SIG-M5 treated with dmso at 0.1 percent for 504 hours (cell line): Measurements from ENCODE around the gene ASH1L.
"Not testable (repeated sequence)": the region's sequence is repeated elsewhere in the genome, so short reads cannot be mapped to it uniquely, and the experiment has no call there.

Experiments used
- DNase-seq: peaks from one replicate; lab custom pipeline; 2025; ENCODE audit not compliant: unreplicated experiment; lab: John Stamatoyannopoulos, UW

Gene ASH1L

DNA sequence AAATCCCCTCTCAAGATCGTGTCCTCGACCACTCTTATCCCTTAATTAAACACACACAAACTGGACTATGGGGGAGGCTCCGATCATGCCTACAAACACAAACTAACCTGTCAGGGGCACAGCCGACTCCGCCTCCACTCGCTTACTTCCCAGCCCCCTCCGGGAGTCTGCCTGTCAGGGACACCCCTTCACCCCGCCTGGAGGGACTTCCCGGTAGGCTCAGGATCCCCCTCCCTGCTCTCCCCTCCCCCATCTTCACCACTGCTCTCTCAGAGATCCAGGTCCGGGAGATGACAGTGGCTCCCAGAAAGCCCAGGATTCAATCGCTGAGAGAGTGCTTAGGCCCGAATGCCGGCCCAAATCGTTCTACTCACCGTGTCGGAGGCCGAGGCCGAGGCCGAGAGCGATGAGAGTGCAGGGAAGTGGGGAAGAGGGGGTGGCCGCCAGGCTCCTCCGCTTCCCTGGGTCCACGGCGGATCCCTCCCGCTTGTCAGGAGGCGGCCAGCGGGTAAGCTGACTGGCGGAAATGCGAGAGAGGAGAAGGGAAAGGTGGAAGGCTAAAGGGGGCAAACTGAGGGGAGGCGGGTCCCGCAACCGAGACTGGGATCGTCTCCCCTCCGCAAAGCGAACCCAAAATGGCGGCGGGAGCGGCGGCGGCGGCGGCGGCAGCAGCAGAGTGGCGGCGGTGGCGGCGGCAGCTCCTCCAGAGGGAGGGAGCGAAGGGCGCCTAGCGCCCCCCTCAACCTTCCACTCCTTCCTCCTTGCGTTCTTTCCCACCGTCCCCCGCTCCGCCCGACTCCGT lies 623 bp downstream of the ASH1L start:
- DNase-seq, result not testable (repeated sequence)

DNA sequence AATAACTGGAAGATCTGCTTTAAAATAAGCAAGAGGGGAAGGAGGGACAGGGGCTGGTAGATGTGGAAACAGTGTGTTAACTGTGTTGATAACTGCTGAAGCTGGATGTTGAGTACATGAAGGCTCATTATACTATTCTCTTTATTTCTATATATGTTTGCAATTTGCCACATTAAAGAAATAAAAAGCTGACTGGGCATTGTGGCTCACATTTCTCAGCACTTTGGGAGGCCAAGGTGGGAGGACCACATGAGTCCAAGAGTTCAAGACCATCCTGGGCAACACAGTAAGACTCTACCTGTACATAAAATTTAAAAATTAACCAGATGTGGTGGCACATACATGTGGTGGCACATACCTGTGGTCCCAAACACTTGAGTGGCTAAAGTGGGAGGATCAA lies 6.7 kb downstream of the ASH1L start:
- no peak for DNase-seq

DNA sequence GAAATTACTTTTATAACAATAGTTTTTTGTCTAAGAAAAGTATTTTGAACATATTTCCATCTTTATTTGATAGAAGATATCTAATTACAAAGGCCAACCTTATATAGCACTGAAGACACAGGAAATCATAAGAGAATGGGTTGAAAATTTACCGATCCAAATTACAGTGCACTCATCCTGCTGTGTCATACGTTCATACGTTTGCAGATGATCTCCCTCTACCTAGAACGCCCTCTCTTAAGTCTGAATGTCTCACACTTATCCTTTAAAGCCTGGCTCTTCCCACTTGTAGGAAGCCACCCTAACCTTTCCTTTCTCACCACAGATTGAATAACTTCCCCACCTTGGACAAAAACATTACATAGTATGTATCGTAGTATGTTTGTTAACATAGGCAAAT lies 9.3 kb downstream of the ASH1L start:
- no peak for DNase-seq

DNA sequence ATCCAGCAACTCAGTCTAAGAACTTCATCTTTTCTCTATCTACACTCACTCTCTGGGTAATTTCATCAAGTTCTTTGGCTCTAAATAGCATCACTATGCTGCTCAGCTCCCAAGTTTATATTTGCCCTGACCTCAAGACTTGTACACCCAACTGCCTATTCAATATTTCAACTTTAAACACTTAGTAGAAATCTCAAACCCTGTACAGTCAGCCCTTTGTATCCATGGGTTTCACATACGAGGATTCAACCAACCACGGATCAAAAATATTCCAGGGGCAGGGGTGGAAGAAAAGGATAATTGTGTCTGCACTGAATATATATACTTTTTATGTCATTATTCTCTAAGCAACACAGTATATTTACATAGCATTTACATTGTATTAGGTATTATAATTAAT lies 13.9 kb downstream of the ASH1L start:
- DNase-seq, result no peak

DNA sequence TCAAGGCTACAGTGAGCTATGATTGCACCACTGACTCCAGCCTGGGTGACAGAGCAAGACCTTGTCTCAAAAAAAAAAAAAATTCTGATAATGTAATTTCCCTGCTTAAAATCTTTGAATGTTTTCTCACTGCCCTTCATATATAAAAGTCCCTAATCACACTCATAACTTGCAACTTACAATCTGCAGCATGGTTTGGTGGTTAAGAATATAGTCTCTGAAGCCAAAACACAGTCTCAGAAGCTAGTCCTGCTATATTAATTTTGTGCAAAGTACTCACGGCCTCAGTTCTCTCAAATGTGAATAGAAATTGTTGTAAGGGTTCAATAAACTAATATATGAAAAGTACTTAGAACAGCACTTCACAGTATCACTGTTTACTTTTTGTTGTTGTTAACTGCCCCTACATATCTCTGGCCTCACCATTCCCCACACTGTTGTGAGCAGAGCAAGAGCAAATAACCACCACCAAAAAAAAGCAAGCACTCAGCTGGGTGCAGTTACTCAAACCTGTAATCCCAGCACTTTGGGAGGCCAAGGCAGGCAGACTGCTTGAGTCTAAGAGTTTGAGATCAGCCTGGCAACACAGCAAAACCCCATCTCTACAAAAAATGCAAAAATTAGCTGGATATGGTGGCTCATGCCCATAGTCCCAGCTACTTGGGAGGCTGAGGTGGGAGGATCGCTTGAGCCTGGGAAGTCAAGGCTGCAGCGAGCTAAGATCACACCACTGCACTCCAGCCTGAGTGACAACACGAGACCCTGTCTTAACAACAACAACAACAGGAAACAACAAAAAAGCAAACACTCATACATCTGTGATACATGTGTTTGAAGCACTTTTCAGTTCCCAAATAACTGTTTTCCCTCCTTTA lies 22.4 kb downstream of the ASH1L start:
- DNase-seq, result no peak

DNA sequence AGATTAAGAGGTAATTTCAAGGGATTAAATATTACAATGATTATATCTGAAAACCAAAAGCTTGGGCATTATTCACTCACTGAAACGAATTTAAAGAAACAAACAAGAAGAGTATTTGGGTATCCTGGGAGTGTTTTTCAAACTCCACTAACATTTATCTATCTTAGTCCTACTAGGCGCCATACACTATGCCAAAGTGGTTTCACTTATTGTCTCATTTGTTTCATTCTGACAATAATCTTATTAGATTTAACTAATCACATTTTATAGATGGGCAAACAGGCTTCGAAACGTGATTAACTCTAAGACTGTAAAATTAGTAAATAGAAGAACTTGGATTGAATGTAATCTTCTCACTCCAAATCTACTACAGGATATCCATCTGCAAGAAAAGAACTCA lies 25.4 kb downstream of the ASH1L start:
- no peak for DNase-seq

DNA sequence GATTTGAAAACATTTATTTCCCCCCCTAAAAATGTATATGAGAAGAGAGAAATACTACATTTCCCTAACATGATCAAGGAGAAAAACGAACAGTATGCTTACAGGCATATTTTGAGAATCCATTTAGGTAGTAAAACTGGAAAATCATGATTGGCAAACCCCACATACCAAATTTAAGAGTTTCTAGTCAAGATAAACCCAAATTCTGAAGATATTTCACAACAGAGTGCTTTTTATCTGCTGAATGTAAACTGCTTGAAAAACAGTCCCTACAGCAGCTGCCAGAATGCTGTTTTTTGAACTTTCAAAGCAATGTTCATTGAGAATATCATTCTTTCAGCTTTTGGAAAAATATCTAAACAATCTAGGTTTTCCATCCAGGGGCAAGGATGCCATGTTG lies 31.0 kb downstream of the ASH1L start:
- no peak for DNase-seq

DNA sequence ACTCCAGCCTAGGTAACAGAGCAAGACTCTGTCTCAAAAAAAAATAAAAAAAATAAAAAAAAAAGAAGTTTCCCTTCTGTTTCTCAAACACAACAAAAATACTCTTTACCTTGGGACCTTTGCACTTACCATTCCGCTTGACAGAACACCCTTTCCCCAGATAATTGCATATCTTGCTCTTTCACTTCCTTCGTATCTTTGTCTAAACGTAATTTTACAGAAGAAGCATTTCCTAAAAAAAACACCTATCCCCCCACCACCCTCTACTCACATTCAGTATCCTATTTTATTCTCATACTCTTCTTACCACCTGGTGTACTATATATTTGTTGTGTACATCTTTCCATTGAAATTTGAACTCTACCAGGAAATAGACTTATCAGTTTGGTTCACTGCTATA lies 32.7 kb downstream of the ASH1L start:
- DNase-seq, result no peak

DNA sequence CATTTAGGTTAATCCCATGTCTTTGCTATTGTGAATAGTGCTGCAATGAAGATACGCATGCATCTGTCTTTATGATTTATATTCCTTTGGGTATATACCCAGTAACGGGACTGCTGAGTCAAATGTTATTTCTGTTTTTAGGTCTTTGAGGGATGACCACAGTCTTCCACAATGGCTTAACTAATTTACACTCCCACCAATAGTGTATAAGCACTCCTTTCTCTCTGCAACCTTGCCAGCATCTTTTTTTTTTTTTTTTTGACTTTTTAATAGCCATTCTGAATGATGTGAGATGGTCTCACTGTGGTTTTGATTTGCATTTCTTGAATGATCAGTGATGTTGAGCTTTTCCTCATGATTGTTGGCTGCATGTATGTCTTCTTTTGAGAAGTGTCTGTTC lies 33.5 kb downstream of the ASH1L start:
- no peak for DNase-seq

DNA sequence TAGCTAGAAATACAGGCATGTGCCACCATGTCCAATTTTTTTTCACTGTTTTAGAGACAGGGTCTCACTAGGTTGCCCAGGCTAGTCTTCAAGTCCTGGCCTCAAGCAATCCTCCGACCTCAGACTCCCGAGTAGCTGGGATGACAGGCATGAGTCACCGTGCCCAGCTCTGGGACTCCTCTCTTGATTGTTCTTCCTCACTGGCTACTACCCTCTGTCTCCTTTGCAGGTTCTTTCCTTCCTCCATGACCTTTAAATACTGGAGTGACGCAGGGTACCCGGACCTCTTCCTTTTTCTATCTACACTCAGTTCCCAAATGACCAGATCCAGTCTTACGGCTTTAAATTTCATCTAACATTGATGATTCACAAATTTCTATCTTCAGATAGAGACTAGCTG lies 34.9 kb downstream of the ASH1L start:
- DNase-seq, result no peak

DNA sequence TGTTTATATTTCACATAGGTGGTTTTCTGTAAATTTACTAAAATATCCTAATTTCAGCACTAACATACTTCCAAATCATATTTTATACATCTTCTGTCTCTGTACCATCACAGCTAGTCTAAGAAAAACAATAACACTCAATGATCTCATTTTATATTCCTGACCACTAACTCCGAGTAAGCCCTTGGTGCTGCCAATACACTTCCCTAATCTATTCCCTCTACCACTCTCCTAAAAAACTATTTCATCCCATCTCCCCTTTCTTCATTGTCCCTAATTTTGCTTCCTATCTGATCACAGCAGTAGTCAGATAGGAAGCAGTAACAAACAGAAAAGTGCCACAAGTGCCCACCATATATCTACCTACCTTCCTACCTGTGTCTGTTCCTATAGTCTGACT lies 36.2 kb downstream of the ASH1L start:
- DNase-seq, result no peak

DNA sequence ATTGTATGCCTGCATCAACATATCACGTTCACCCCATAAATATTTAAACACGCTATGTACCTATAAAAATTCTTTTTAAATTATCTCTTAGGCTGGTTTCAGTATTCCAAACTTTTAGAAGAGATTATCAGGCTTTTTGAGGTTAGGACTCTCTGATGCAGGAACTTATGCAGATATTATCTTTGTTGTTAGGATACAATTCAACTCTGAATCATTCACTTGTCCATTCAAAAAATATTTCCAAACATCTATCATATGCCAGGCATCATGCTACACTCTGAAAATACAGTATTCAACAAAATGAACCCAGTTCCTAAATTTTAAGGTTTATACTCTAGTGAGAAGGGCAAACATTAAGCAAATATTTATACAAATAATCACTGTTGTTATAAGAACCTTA lies 40.5 kb downstream of the ASH1L start:
- no peak for DNase-seq

DNA sequence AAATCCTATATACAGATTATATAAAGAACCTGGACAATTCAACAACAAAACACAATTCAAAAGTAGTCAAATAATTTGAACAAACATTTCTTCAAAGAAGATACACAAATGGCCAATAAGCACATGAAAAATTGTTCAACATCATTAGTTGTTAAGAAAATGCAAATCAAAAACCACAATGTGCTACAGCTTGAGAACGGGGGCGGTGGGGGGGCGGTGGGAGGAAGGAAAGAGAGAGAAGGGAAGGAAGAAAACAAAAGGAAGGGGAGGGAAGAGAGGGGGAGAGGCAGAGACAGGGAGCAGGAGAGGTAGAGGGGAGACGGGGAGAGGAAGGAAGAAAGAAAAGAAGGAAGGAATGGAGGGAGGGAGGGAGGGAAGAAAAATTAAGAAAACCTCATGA lies 44.1 kb downstream of the ASH1L start:
- no peak for DNase-seq

DNA sequence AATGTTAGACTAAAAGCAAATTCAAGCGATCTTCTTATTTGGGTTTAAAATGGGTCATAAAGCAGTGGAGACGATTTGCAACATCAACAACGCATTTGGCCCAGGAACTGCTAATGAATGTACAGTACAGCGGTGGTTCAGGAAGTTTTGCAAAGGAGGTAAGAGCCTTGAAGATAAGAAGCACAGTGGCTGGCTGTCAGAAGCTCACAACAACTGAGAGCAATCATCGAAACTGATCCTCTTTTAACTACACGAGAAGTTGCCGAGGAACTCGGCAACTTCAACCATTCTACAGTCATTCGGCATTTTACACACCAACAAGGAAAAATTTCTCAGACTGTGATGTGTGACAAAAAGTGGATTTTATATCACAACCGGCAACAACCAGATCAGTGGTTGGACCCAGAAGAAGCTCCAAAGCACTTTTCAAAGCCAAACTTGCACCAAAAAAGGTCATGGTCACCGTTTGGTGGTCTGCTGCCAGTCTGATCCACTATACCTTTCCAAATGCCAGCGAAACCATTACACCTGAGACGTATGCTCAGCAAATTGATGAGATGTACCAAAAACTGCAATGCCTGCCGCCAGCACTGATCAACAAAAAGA lies 47.9 kb downstream of the ASH1L start:
- DNase-seq, result no peak

DNA sequence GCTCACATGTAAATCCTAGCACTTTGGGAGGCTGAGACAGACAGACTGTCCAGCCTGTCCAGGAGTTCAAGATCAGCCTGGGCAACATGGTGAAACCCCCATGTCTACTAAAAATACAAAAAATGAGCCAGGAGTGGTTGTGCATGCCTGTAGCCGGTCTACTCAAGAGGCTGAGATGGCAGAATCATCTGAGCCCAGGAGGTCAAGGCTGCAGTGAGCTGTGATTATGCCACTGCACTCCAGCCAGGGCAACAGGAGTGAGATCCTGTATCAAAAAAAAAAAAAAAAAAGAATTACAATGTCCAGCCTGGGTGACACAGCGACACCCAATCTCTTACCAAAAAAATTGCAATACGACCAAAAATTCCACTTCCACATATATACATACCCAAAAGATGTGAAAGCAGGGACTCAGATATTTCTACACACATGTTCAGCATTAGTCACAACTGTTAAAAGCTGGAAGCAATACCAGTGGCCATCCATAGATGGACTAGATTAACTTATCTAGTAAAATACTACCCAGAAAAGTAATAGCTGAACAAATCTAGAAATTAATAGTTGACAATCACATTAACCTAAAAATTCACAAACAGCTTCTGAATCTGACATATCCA lies 49.2 kb downstream of the ASH1L start:
- peak; percentile 37 for DNase-seq

DNA sequence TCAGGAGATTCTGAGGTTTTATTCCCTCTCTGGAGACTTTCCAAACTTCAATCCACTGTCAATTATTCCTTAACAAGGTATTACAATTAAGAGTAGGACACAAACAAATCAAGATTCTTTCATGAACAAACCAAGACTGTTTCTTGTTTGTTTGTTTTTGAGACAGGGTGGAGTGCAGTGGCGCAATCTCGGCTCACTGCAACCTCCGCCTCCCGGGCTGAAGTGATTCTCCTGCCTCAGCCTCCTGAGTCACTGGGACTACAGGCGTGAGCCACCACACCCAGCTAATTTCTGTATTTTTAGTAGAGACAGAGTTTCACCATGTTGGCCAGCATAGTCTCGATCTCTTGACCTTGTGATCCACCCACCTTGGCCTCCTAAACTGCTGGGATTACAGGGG lies 51.2 kb downstream of the ASH1L start:
- DNase-seq, result not testable (repeated sequence)

DNA sequence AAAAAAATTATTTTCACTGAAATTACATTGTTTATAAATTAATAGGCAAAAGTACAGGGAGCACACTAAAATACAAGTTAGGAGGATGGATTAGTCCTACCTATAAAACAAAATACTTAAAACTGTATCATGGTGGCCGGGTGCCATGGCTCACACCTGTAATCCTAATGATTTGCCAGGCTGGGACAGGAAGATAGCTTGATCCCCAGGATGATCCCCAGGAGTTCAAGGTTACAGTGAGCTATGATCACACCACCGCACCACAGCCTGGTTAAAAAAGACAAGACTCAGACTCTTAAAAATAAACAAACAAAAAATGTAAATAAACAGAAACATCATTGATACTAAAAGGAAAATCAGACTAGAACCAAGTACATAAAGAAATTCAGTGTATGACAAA lies 53.5 kb downstream of the ASH1L start:
- DNase-seq, result no peak

DNA sequence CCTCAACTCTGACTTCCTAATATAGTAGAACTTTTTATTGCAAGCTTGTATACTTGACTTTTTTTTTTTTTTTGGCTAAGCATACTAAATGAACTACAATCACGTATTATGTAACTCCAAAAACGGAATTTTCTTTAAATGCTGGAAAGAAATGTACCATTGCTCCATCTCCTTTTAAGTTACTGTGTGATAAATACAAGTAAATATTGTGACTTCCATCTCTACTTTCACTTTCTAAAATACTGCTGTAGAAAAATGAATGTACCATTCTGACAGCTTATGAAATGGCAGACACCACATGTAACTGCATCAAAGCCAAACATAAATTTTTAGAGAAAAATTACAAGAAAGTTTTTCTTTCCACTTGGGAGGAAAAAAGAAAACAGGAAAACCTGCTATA lies 54.7 kb downstream of the ASH1L start:
- DNase-seq, result no peak

DNA sequence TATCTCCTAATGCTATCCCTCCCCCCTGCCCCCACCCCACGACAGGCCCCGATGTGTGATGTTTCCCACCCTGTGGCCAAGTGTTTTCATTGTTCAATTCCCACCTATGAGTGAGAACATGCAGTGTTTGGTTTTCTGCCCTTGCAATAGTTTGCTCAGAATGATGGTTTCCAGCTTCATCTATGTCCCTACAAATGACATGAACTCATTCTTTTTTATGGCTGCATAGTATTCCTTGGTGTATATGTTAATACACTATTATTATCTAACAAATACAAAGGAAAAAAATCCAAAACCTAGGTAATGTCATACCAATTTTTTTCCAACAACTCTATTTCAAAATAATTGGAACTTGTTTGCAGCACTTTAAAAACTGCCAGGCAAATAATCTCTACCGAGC lies 56.6 kb downstream of the ASH1L start:
- DNase-seq, result not testable (repeated sequence)

DNA sequence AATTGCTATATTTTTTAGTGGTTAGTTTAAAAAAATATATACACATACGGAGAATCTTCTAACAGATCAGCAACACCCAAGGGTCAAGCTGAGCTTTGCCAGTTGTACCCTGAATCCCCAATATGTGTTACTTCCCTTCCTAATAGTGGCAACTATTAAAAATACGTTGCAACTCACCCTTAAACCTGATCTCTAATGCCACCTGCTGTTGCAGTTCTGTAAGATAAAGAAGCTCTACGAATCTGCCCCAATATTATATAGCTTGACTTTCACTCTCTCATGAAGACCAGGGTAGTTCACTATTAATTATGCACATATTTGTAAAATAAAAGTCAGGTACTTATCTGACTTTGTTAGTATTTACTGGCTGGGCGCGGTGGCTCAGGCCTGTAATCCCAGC lies 58.4 kb downstream of the ASH1L start:
- peak; percentile 29 for DNase-seq

DNA sequence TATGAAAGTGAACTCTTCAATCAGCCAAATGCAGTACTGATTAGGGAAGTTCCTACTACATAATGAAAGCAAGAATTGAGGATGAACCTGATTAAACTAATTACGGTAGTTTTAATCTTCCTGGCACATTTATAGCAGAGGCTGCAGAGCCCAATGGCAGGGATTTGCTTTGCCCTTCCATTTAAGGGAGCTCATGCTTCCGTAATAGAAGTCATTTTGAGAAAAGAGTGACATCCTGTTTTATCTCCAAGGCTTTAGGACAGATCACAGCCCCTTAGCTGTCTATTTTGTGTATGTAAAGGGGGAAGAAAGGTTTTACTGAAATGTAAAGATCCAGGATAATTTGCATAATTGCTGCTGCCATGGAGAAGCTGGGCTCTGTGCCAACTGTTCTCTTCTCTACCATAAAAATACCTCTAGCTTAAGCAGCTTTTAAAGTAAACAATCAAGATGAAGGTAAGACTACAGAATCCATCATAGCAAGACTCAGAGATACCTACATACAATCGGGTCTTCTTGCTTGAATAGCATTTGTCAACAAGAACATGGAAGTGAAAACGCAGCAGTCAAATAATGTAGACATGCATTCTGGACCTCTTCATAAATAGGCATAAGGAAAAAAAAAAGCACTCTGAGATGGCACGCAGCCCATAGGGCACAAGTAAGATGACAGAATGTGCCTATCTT lies 62.5 kb downstream of the ASH1L start:
- no peak for DNase-seq
